GM12878 (cell line): ENCODE results near the gene SLC25A43. TPM values are rescaled to one million over a fixed set of nuclear protein-coding genes. Genes with fewer than 3 reads are reported as not detected.

ENCODE experiments used
- ATAC-seq: fragments of 200-7000 bp; cut with Tn5 transposase; 3 replicates; pipeline ENCODE4 v1.9.1; 2020; ENCODE audit warnings: mild to moderate bottlenecking, moderate library complexity
- BruUV-seq: library from RNA; stranded (reverse); fragments of 400-500 nt; replicated peaks from 2 replicates; lab custom pipeline; 2021; lab: Mats Ljungman, UMichigan
- CTCF ChIA-PET: fragments of 300-600 bp; sonication (Branson Sonifier 250); formaldehyde crosslinking; extraction: SDS; loops from one replicate; lab custom pipeline; 2021; ENCODE audit warnings: inconsistent platforms; lab: Yijun Ruan, JAX
- POLR2A ChIA-PET: fragments of 350-600 bp; formaldehyde crosslinking; extraction: SDS; loops from one replicate; lab custom pipeline; 2021; ENCODE audit warnings: inconsistent platforms; lab: Charles Lee
- RAD21 ChIA-PET: fragments of 300-600 bp; sonication (Branson Sonifier 250); formaldehyde crosslinking; loops from one replicate; lab custom pipeline; 2023; ENCODE audit warnings: antibody characterized with exemption; ENCODE audit not compliant: unreplicated experiment; lab: Charles Lee
- SMC1A ChIA-PET: fragments of 300-600 bp; sonication (Branson Sonifier 250); formaldehyde crosslinking; loops from one replicate; lab custom pipeline; 2023; ENCODE audit not compliant: unreplicated experiment, uncharacterized antibody; lab: Charles Lee
- DNase-seq: peaks from one replicate; pipeline ENCODE4 v3.0.0-alpha.2; 2011; ENCODE audit warnings: low read depth, low spot score
- FAIRE-seq: peaks from 3 replicates; lab custom pipeline; 2011; peaks lifted over from hg19 to GRCh38; lab: Jason Lieb, UNC
- H2AFZ ChIP-seq: 2 replicates; pipeline ENCODE4 v1.6.0; 2011; ENCODE audit warnings: low read depth, low read length, control low read depth; ENCODE audit not compliant: control insufficient read depth
- H3K27ac ChIP-seq: 2 replicates; pipeline ENCODE4 v1.5.1; 2011; ENCODE audit warnings: control low read depth; ENCODE audit not compliant: control insufficient read depth, insufficient read depth
- H3K27me3 ChIP-seq, 2 experiments: replicated peaks in 1 of 2; 2 replicates each; pipeline versions ENCODE4 v1.6.0 to v1.6.1; 2011; ENCODE audit warnings: low read length in 1 of 2; ENCODE audit not compliant: control insufficient read depth in 2 of 2, insufficient read depth in 2 of 2
- H3K36me3 ChIP-seq, 2 experiments: 2 replicates each; pipeline ENCODE4 v1.5.1; 2011; ENCODE audit warnings: low read length in 1 of 2; ENCODE audit not compliant: control insufficient read depth in 2 of 2, insufficient read depth in 2 of 2
- H3K4me1 ChIP-seq: 2 replicates; pipeline ENCODE4 v1.6.1; 2011; ENCODE audit warnings: mild to moderate bottlenecking, low read length, moderate library complexity, mixed read lengths; ENCODE audit not compliant: control insufficient read depth, insufficient read depth
- H3K4me2 ChIP-seq: 2 replicates; pipeline ENCODE4 v1.6.0; 2011; ENCODE audit warnings: control low read depth; ENCODE audit not compliant: control insufficient read depth, insufficient read depth
- H3K4me3 ChIP-seq: fragments of 200-600 bp; sonication (generic); 2 replicates; pipeline ENCODE4 v1.5.1; 2016
- H3K79me2 ChIP-seq: 2 replicates; pipeline ENCODE4 v1.6.0; 2011; ENCODE audit warnings: low read length; ENCODE audit not compliant: control insufficient read depth, insufficient read depth
- H3K9ac ChIP-seq: 2 replicates; pipeline ENCODE4 v1.8.0; 2011; ENCODE audit warnings: low read length, control low read depth, mixed read lengths; ENCODE audit not compliant: control insufficient read depth, insufficient read depth
- H3K9me3 ChIP-seq: replicated peaks from 3 replicates; pipeline ENCODE4 v1.5.1; 2011; ENCODE audit warnings: mild to moderate bottlenecking, low read length; ENCODE audit not compliant: control insufficient read depth, insufficient read depth
- H4K20me1 ChIP-seq: 2 replicates; pipeline ENCODE4 v1.6.0; 2011; ENCODE audit not compliant: control insufficient read depth, insufficient read depth
- CEBPZ ChIP-seq: fragments of 150-350 bp; IDR thresholded peaks from 2 replicates; pipeline ENCODE4 v1.6.1; 2016; ENCODE audit warnings: low read depth, low read length
- FOXM1 ChIP-seq: IDR thresholded peaks from 2 replicates; pipeline ENCODE4 v1.6.1; 2012; ENCODE audit warnings: low read depth, mild to moderate bottlenecking, inconsistent platforms, low read length, moderate library complexity
- IKZF1 ChIP-seq: fragments of 450-650 bp; conservative IDR thresholded peaks from 2 replicates; pipeline ENCODE4 v1.6.1; 2017; ENCODE audit warnings: antibody characterized with exemption, mild to moderate bottlenecking
- POLR2AphosphoS2 ChIP-seq: IDR thresholded peaks from 2 replicates; pipeline ENCODE4 v1.6.1; 2011; ENCODE audit warnings: low read depth, mild to moderate bottlenecking, low read length, improper control_type of control experiment, moderate library complexity
- POU2F2 ChIP-seq: IDR thresholded peaks from 3 replicates; pipeline ENCODE4 v1.6.1; 2011; ENCODE audit warnings: low read depth, mild to moderate bottlenecking, low read length, borderline replicate concordance
- RUNX3 ChIP-seq: IDR thresholded peaks from 2 replicates; pipeline ENCODE4 v1.6.1; 2012; ENCODE audit warnings: low read length, inconsistent platforms
- SREBF1 ChIP-seq: IDR thresholded peaks from 2 replicates; pipeline ENCODE4 v1.6.1; 2012; ENCODE audit warnings: mild to moderate bottlenecking, low read length
- SRF ChIP-seq, 2 experiments: IDR thresholded peaks; 2 replicates each; pipeline ENCODE4 v1.6.1; 2011; ENCODE audit warnings: low read depth in 2 of 2, low read length in 2 of 2, mild to moderate bottlenecking in 1 of 2, moderate library complexity in 1 of 2
- STAT3 ChIP-seq: IDR thresholded peaks from 2 replicates; pipeline ENCODE4 v1.6.1; 2011; ENCODE audit warnings: low read depth, low read length, improper control_type of control experiment
- USF1 ChIP-seq: IDR thresholded peaks from 2 replicates; pipeline ENCODE4 v1.6.1; 2011; ENCODE audit warnings: borderline replicate concordance, low read depth, mild to moderate bottlenecking, moderate library complexity, mixed read lengths, low read length; ENCODE audit not compliant: insufficient read depth; ENCODE audit errors: extremely low read length
- ZNF24 ChIP-seq: fragments of 450-650 bp; IDR thresholded peaks from 2 replicates; pipeline ENCODE4 v1.6.1; 2017; ENCODE audit warnings: antibody characterized with exemption, mild to moderate bottlenecking
- ZNF622 ChIP-seq: fragments of 450-650 bp; IDR thresholded peaks from 2 replicates; pipeline ENCODE4 v1.6.1; 2017; ENCODE audit warnings: mild to moderate bottlenecking, inconsistent platforms
- WGBS: methylation state at CpG from one replicate; pipeline ENCODE4 v1.1.6; 2016; ENCODE audit warnings: low lambda C conversion rate; ENCODE audit not compliant: insufficient replicate concordance, insufficient coverage; ENCODE audit errors: missing lambda C conversion rate; 5-methylcytosine and 5-hydroxymethylcytosine counted together
- in situ Hi-C: fragments of 300-500 bp; cut with MboI; formaldehyde crosslinking; loops from 9 replicates; pipeline ENCODE4 v1.14.3; 2018; ENCODE audit warnings: mixed read lengths
- intact Hi-C: fragments of 100-400 bp; cut with micrococcal nuclease; formaldehyde crosslinking; loops from one replicate; pipeline ENCODE4 v1.14.2; 2022; ENCODE audit not compliant: unreplicated experiment
- polyA plus RNA-seq, 11 experiments: library from polyadenylated mRNA; depleted of rRNA in 4 of 11; unstranded in 6 of 11; stranded (reverse) in 5 of 11; fragments of >200 nt; fragmentation: Nextera tagmentation in 4 of 11; fragmentation: Illumina TruSeq in 1 of 11; extraction: Ambion mirVana in 4 of 11; extraction: Trizol in 1 of 11; gene quantifications; 1 replicate in 1 of 11; 2 replicates in 10 of 11; pipeline versions ENCODE4 v1.2.1 to v1.2.3, GENCODE V29; 2011 to 2016; ENCODE audit warnings: inconsistent platforms in 2 of 11, missing spikeins in 2 of 11, low read depth in 1 of 11
- total RNA-seq, 4 experiments: library from RNA; depleted of rRNA in 3 of 4; stranded (reverse); fragments of >200 nt in 3 of 4; fragmentation: Illumina TruSeq in 1 of 4; extraction: Trizol in 1 of 4; gene quantifications; 2 replicates each; pipeline versions ENCODE4 v1.2.1 to v1.2.3, GENCODE V29; 2013 to 2021

Gene SLC25A43
- total and polyA plus RNA-seq, 10 of the 15 experiments (the other 5 are each of a cell fraction or from before 2014, with no cell fraction given), result 2.5 to 13.5 (median 6.8) TPM

DNA sequence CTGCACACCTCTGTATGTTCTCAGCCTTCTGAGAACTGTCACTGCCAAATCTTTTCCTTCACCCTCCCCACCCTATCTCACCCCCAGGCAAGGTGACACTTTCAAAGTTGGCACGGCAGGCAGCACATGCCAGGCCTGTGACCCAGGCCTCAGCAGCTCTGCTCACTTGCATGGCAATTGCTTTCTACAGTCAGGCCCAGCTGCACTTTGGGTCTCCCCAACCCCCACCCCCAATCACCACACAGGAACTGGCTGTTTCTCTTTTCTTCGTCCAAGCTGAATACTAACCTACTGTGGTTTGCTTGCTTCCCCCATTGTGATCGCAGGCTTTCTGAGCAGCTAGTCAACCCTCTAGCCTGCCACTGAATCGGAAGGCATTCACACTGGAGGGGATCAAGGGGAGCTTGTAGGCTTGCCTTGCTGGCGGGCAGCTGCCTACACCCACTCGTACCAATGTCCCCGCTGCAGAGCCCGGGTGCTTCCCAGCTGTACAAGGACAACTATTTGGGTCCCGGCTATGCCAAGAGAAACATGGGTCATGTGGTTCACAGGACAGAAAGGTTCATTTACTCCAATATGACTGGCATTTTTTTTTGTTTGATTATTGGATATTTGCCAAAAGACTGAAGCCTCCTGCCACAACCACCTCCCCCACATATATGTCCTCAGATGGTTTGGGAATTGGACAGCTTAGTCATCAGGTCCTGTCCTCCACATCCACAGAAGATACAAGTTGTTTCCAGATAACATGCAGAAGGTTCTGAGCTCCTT lies 28.1 kb downstream of the SLC25A43 start (continued):
- TF ChIP-seq CEBPZ, result no peak
- TF ChIP-seq POU2F2, result no peak

DNA sequence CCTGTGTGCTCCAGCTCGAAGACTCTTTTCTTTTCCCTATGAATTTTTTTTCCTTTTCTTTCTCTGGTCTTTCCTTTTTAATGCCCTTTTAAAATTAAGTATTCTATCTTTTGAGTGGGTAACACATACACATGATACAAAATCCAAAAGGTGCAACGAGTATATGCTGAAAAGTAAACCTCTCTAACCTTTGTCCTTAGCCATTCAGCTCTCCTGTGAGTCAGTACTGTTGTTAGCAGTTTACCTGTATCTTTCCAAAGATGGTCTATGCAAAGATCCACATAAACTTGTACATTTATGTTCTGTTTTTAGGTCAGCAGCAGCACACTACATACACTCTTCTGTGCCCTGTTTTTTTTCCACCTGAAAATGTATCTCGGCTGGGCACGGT lies 28.7 kb downstream of the SLC25A43 start:
- H4K20me1 ChIP-seq, result no peaks in the 10 kb centered on the region; the same call in 1 of the 2 replicates
- POLR2A ChIA-PET, result interaction anchor here (1.0 to 1.1 kb wide), 3 partner anchors 27 to 40 kb away, joined by 3 read pairs; partner anchors contain the start of gene SLC25A5
- intact Hi-C loops, result no loop called here
- in situ Hi-C loops, result no loop called here
- 57% methylated on average over 4 of the region's 4 CpGs for WGBS
- CTCF ChIA-PET, result no interaction called here
- H3K27me3 ChIP-seq, result no peaks in the 10 kb centered on the region
- ATAC-seq (no peak), FAIRE-seq (no peak), DNase-seq (no peak)
- peaks cover 13% of the 10 kb centered on the region for H3K4me1 ChIP-seq
- no peaks in the 10 kb centered on the region for H3K9me3 ChIP-seq
- no peaks in the 10 kb centered on the region; a peak in 1 of 4 replicates for H3K36me3 ChIP-seq
- no peaks in the 10 kb centered on the region for H3K79me2 ChIP-seq
- no peak overlapping the region for H2AFZ ChIP-seq
- no peak overlapping the region for H3K4me2 ChIP-seq
- no TSS peak for BruUV-seq
- no peak overlapping the region for H3K4me3 ChIP-seq
- no peak overlapping the region for H3K9ac ChIP-seq
- H3K27ac ChIP-seq, result no peak overlapping the region
- SMC1A ChIA-PET, result interaction anchor here (0.8 kb wide), 1 partner anchor 9 kb away, joined by 3 read pairs; no protein-coding TSS in a partner anchor
- RAD21 ChIA-PET, result interaction anchor here (0.7 kb wide), 1 partner anchor 40 kb away, joined by 3 read pairs; the partner anchor contains the start of gene SLC25A5
- TF ChIP-seq STAT3 (no peak), ZNF622 (no peak), RUNX3 (no peak), SRF (IDR thresholded peaks at IDR 0.05; ENCODE audit: low read depth in 2 of 2, low read length in 2 of 2) (no peak), POLR2AphosphoS2 (no peak), FOXM1 (no peak), ZNF24 (no peak), SREBF1 (no peak), IKZF1 (no peak), USF1 (no peak)
